Memory B cell (primary cell): ENCODE results near the gene SNPH.
A peak's percentile ranks its signal among the peaks of the same experiment; 100 is the strongest.
"Not testable (repeated sequence)": the region's sequence is repeated elsewhere in the genome, so short reads cannot be mapped to it uniquely, and the experiment has no call there.

ENCODE experiments used
- ATAC-seq: fragments of 150-1000 bp; cut with Tn5 transposase; 2 replicates; pipeline ENCODE4 v1.10.0; 2021; ENCODE audit warnings: low read depth, mild to moderate bottlenecking, moderate library complexity
- DNase-seq, 2 donors: peaks; one replicate each; pipeline ENCODE4 v3.0.0; 2022; ENCODE audit warnings: low spot score in 2 of 2
- H3K27ac Mint-ChIP-seq: one replicate; pipeline ENCODE4 v1.8.0; 2022; ENCODE audit warnings: mild to moderate bottlenecking, moderate library complexity, mixed read lengths
- H3K27me3 Mint-ChIP-seq: one replicate; pipeline ENCODE4 v1.8.0; 2022; ENCODE audit warnings: mixed read lengths
- H3K36me3 Mint-ChIP-seq: one replicate; pipeline ENCODE4 v1.8.0; 2022; ENCODE audit warnings: mild to moderate bottlenecking, mixed read lengths
- H3K4me1 Mint-ChIP-seq: one replicate; pipeline ENCODE4 v1.8.0; 2022; ENCODE audit warnings: mixed read lengths
- H3K4me3 Mint-ChIP-seq: one replicate; pipeline ENCODE4 v1.8.0; 2022; ENCODE audit warnings: mild to moderate bottlenecking, moderate library complexity, mixed read lengths
- H3K9me3 Mint-ChIP-seq: one replicate; pipeline ENCODE4 v1.8.0; 2022; ENCODE audit warnings: mixed read lengths

SNPH gene

DNA sequence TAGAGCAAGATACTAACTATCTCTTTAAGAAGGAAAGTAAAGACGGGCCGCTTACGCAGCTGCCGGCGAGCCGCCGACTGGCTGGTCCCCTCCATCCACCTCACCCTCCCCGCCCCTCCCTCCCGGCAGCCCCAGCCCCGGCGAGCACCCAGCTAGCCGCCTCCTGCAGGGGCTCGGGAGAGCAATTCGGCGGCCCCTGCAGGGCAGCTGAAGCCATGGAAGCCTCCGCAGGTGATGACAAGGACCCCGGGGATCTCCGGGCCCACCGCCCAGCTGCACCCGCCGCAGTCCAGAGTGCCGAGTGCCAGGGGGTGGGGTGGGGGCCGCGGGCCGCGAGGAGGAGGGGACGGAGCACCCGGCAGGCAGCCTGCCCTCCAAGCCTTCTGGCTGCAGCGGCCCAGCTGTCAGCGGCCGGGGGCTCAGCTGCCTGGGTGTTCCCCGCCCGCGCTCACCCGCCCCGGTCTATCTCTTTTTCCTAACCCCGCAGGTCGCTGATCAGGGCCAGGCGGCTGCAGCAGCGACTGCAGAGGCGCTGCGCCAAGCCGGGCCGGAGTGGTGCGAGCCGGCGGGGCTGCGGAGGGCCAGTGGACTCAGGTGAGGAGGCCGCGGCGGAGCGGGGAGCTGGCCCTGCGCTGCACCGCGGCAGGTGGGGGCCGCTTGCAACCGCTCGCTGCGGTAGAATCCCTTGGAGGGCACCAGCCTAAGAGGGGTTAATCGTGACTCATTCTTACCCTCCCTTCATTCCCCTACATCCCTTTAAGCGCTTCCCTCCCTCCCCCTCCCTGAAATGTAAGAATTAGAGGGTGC is at the start of gene SNPH:
Gene SNPH (plus strand): TSS at position 128 of the 807 bp plus-strand sequence. CDS start 29,946 bp downstream, outside the sequence.
- Mint-ChIP-seq H3K27me3 (peaks cover 1% of the 10 kb centered on the region), H3K4me1 (peaks cover 13% of the 10 kb centered on the region), H3K9me3 (no peaks in the 10 kb centered on the region), H3K27ac (peak within 1 kb of the TSS; percentile 82), H3K4me3 (peak within 1 kb of the TSS; percentile 86), H3K36me3 (no peaks in the 10 kb centered on the region)
- ATAC-seq (peak; percentile 93), DNase-seq (peak; percentile 40)

- H3K9me3 Mint-ChIP-seq, H3K27ac Mint-ChIP-seq, DNase-seq, ATAC-seq, H3K36me3 Mint-ChIP-seq, H3K4me1 Mint-ChIP-seq, H3K4me3 Mint-ChIP-seq: not testable (repeated sequence)
- peaks cover 27% of the 10 kb centered on the region for H3K27me3 Mint-ChIP-seq
These were observed 49.3 kb upstream of the SNPH start for GRCh38 chr20:1216527-1217427.

DNA sequence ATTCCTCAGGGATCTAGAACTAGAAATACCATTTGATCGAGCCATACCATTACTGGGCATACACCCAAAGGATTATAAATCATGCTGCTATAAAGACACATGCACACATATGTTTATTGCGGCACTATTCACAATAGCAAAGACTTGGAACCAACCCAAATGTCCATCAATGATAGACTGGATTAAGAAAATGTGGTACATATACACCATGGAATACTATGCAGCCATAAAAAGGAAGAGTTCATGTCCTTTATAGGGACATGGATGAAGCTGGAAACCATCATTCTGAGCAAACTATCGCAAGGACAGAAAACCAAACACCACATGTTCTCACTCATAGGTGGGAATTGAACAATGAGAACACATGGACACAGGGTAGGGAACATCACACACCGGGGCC is 43.3 kb upstream of the SNPH start:
- not testable (repeated sequence) for H3K36me3 Mint-ChIP-seq, H3K4me3 Mint-ChIP-seq, H3K4me1 Mint-ChIP-seq, DNase-seq, ATAC-seq, H3K27me3 Mint-ChIP-seq, H3K9me3 Mint-ChIP-seq, H3K27ac Mint-ChIP-seq

DNA sequence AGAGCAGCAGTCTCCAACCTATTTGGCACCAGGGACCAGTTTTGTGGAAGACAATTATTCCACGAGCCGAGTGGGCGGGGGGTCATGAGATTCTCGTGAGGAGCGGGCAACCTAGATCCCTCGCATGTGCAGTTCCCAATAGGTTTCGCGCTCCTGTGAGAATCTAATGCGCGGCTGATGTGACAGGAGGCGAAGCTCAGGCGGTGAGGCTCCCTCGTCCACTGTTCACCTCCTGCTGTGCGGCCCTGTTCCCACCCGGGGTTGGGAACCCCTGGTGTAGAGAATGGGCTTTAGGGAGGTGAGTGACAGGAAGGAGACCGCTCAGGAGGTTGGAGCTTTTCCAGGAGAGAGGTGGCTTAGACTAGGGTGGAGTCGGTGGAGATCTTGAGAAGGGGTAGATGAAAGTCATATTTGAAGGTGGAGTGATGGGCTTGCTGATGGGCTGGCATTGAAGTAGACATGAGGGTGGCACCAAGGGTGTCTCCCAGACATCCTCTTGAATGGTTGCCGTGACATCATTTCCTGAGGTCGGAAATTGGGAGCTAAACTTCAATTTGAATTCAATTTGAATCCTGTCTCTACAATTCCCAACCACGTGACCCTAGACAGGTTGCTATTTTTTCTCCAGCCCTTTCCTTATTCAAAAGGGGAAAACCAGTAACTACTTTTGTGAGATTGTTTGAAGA is 41.7 kb upstream of the SNPH start:
- peaks cover 6% of the 10 kb centered on the region for H3K27me3 Mint-ChIP-seq
- H3K9me3 Mint-ChIP-seq, result peaks cover 5% of the 10 kb centered on the region
- no peak for ATAC-seq
- H3K4me3 Mint-ChIP-seq, result no peak overlapping the region
- H3K4me1 Mint-ChIP-seq, result peaks cover 5% of the 10 kb centered on the region
- H3K27ac Mint-ChIP-seq, result no peak overlapping the region
- DNase-seq, result no peak
- no peaks in the 10 kb centered on the region for H3K36me3 Mint-ChIP-seq

- peak; percentile 6 for ATAC-seq
- Mint-ChIP-seq H3K27ac (no peak overlapping the region), H3K36me3 (no peaks in the 10 kb centered on the region), H3K4me1 (peaks cover 5% of the 10 kb centered on the region), H3K4me3 (peak overlapping the region; percentile 74), H3K9me3 (peaks cover 5% of the 10 kb centered on the region), H3K27me3 (peaks cover 8% of the 10 kb centered on the region)
- no peak for DNase-seq
These were observed 40.8 kb upstream of the SNPH start for GRCh38 chr20:1225263-1225782.

DNA sequence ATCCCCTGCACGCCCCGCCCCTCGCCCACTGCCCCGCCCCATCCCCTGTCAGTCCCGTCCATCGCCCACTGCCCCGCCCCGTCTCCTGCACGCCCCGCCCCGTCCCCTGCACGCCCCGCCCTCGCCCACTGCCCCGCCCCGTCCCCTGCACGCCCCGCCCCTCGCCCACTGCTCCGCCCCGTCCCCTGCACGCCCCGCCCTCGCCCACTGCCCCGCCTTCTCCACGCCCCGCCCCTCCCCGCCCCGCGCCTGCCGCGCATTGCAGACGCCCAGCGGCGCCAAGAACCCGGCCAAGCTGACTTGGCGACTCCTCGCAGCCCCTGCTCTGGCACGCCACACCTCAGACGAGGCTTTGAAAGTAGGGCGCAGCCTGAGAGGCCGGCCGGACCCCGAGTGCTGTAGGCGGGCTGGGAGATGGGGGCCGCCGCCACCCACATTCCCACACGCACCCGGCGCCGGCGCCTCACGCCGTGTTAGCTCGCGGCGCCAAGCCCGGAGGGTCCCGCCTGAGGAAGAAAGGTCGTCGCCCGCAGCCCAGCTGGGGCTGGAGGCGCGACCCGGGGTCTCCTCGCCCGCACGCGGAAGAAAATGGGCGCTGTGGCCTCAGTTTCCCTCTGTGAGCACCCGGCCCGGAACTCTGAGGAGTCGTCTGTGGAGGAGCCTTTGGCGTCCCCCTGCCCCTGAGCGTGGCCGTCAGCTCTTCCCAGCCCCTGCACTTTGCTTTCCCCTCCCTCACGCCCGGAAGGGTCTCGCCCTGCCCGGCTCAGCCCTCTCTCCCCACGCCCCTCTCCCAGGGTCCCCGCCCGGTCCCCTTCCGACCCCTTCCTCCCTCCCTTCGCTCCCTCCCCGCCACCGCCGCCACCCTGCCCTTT is 40.1 kb upstream of the SNPH start, which contains the start of gene RAD21L1:
Gene RAD21L1 (plus strand): TSS at position 262 of the 872 bp plus-strand sequence. CDS start 2,410 bp downstream, outside the sequence.
- peaks cover 3% of the 10 kb centered on the region for H3K4me1 Mint-ChIP-seq
- H3K36me3 Mint-ChIP-seq, result no peaks in the 10 kb centered on the region
- H3K4me3 Mint-ChIP-seq, result peak within 1 kb of the TSS; percentile 74
- peak; percentile 79 for ATAC-seq
- peaks cover 8% of the 10 kb centered on the region for H3K27me3 Mint-ChIP-seq
- DNase-seq, result peak; percentile 19 to 68
- H3K27ac Mint-ChIP-seq, result no peak within 1 kb of the TSS
- H3K9me3 Mint-ChIP-seq, result peaks cover 5% of the 10 kb centered on the region

GRCh38 chr20:1229541-1229940 is 36.6 kb upstream of the SNPH start:
- peaks cover 7% of the 10 kb centered on the region for H3K27me3 Mint-ChIP-seq
- H3K36me3 Mint-ChIP-seq, result no peaks in the 10 kb centered on the region
- H3K4me1 Mint-ChIP-seq, result peaks cover 3% of the 10 kb centered on the region
- H3K27ac Mint-ChIP-seq, result no peak overlapping the region
- ATAC-seq (no peak), DNase-seq (no peak)
- no peaks in the 10 kb centered on the region for H3K9me3 Mint-ChIP-seq
- H3K4me3 Mint-ChIP-seq, result no peak overlapping the region

GRCh38 chr20:1232286-1233111 is 33.6 kb upstream of the SNPH start:
- H3K27ac Mint-ChIP-seq, result no peak overlapping the region
- no peaks in the 10 kb centered on the region for H3K36me3 Mint-ChIP-seq
- H3K9me3 Mint-ChIP-seq, result no peaks in the 10 kb centered on the region
- H3K4me1 Mint-ChIP-seq, result no peaks in the 10 kb centered on the region
- H3K27me3 Mint-ChIP-seq, result peaks cover 7% of the 10 kb centered on the region
- no peak overlapping the region for H3K4me3 Mint-ChIP-seq
- ATAC-seq (no peak), DNase-seq (no peak)

GRCh38 chr20:1240549-1240948 is 25.5 kb upstream of the SNPH start:
- H3K36me3 Mint-ChIP-seq, result no peaks in the 10 kb centered on the region
- H3K4me1 Mint-ChIP-seq, result peaks cover 3% of the 10 kb centered on the region
- H3K27me3 Mint-ChIP-seq, result peaks cover 4% of the 10 kb centered on the region
- DNase-seq, result no peak
- no peak for ATAC-seq
- H3K27ac Mint-ChIP-seq, result no peak overlapping the region
- no peak overlapping the region for H3K4me3 Mint-ChIP-seq
- H3K9me3 Mint-ChIP-seq, result no peaks in the 10 kb centered on the region

DNA sequence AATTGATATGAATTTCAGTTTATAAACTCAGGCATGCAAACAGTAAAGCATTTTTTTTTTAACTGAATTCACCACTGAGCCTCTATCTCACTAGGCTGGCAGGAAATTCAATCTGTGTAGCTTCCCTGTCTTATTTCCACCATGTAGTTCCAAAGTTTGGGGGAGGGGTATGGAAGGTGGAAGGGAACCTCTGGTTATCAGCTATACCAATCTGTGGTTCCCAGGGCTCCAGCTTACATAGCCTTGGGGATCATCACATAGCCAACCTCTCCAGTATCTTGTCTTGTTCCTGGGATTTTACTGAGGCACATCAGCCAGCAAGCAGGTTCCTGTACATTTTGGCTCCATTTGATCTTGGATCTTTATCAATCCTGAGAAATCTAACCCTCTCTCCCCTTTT is 24.6 kb upstream of the SNPH start:
- no peak for DNase-seq
- Mint-ChIP-seq H3K9me3 (no peaks in the 10 kb centered on the region), H3K27me3 (peaks cover 4% of the 10 kb centered on the region), H3K27ac (no peak overlapping the region), H3K36me3 (no peaks in the 10 kb centered on the region), H3K4me1 (peaks cover 3% of the 10 kb centered on the region), H3K4me3 (no peak overlapping the region)
- no peak for ATAC-seq

DNA sequence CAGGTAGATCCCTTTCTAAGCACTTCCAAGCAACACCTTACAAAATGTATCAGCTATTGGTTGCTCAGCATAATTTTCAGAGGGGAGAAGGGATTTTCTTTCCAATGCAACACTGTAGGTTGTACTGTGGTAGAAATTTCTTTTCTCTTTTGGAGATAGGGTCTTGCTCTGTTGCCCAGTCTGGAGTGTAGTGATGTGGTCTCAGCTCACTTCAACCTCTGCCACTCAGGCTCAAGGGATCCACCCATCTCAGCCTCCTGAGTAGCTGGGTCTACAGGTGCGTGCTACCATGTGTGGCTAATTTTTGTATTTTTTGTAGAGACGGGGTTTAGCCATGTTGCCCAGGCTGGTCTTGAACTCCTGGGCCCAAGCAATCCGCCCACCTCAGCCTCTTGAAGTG is 24.0 kb upstream of the SNPH start:
- Mint-ChIP-seq H3K4me3 (no peak overlapping the region), H3K9me3 (no peaks in the 10 kb centered on the region), H3K27ac (no peak overlapping the region), H3K36me3 (no peaks in the 10 kb centered on the region), H3K27me3 (peaks cover 4% of the 10 kb centered on the region), H3K4me1 (peaks cover 3% of the 10 kb centered on the region)
- no peak for ATAC-seq
- DNase-seq, result no peak

DNA sequence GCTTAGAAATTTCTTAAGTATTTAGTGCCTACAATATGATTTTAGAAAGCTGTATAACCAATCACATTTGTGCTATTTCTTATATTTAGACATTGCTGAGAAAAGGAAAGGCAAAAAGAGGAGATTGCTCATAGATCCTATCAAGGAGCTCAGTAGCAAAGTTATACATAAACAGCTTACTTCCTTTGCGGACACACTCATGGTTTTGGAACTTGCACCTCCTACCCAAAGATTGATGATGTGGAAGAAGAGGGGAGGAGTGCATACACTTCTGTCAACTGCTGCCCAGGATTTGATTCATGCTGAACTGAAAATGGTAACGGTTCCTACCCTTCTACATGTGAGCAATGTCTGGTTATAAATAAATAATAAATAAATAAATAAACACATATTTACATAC is 23.6 kb upstream of the SNPH start:
- Mint-ChIP-seq H3K27me3 (peaks cover 4% of the 10 kb centered on the region), H3K4me3 (no peak overlapping the region), H3K36me3 (no peaks in the 10 kb centered on the region), H3K4me1 (peaks cover 3% of the 10 kb centered on the region), H3K27ac (no peak overlapping the region), H3K9me3 (no peaks in the 10 kb centered on the region)
- no peak for ATAC-seq
- DNase-seq, result no peak
